Neural cell (in vitro differentiated cells): ENCODE data around the gene ZBTB7C. TPM values are rescaled to one million over a fixed set of nuclear protein-coding genes. Genes with fewer than 3 reads are reported as not detected.

ENCODE experiments used
- H2AFZ ChIP-seq: fragments of 200-600, 300-800 bp; sonication (generic), shearing (Covaris generic); 2 replicates; pipeline ENCODE4 v1.6.0; 2014; ENCODE audit warnings: low read depth, mild to moderate bottlenecking, antibody characterized with exemption, low read length, moderate library complexity
- H3F3A ChIP-seq: fragments of 200-600 bp; shearing (Covaris generic); 2 replicates; pipeline ENCODE4 v1.6.1; 2016; ENCODE audit warnings: mild to moderate bottlenecking, moderate library complexity, mixed read lengths, antibody characterized with exemption, low read length; ENCODE audit not compliant: insufficient read depth, poor library complexity, severe bottlenecking
- H3K27ac ChIP-seq: fragments of 200-600, 300-800 bp; sonication (generic), shearing (Covaris generic); 2 replicates; pipeline ENCODE4 v1.5.1; 2014; ENCODE audit warnings: mild to moderate bottlenecking, low read length, moderate library complexity
- H3K27me3 ChIP-seq: fragments of 300-800, 200-600 bp; sonication (generic), shearing (Covaris generic); 2 replicates; pipeline ENCODE4 v1.6.0; 2014; ENCODE audit warnings: mild to moderate bottlenecking, low read depth, low read length, moderate library complexity; ENCODE audit not compliant: insufficient read depth
- H3K36me3 ChIP-seq: fragments of 300-800, 200-600 bp; sonication (generic), shearing (Covaris generic); 2 replicates; pipeline ENCODE4 v1.5.1; 2014; ENCODE audit warnings: mild to moderate bottlenecking, antibody characterized with exemption, low read length, moderate library complexity; ENCODE audit not compliant: insufficient read depth
- H3K4me2 ChIP-seq: fragments of 300-800, 200-600 bp; sonication (generic), shearing (Covaris generic); 2 replicates; pipeline ENCODE4 v1.6.0; 2014; ENCODE audit warnings: mild to moderate bottlenecking, low read length
- H3K4me3 ChIP-seq: fragments of 300-800, 200-600 bp; sonication (generic), shearing (Covaris generic); 2 replicates; pipeline ENCODE4 v1.5.1; 2014; ENCODE audit warnings: mild to moderate bottlenecking, low read length, moderate library complexity
- H3K79me2 ChIP-seq: fragments of 200-600 bp; shearing (Covaris generic); replicated peaks from 2 replicates; pipeline ENCODE4 v1.6.0; 2014; ENCODE audit warnings: mild to moderate bottlenecking, low read length, moderate library complexity; ENCODE audit not compliant: insufficient read depth
- H3K9ac ChIP-seq: fragments of 300-800, 200-600 bp; sonication (generic), shearing (Covaris generic); 2 replicates; pipeline ENCODE4 v1.6.1; 2016; ENCODE audit warnings: mild to moderate bottlenecking, low read length, mixed read lengths
- H3K9me2 ChIP-seq: fragments of 200-600 bp; shearing (Covaris generic); 2 replicates; pipeline ENCODE4 v1.6.1; 2016; ENCODE audit warnings: mild to moderate bottlenecking, low read length, mixed read lengths; ENCODE audit not compliant: insufficient read depth
- H3K9me3 ChIP-seq: fragments of 200-600, 300-800 bp; sonication (generic), shearing (Covaris generic); 2 replicates; pipeline ENCODE4 v1.6.1; 2016; ENCODE audit warnings: mild to moderate bottlenecking, mixed run types, low read length, moderate library complexity, mixed read lengths
- H4K20me1 ChIP-seq: fragments of 200-600 bp; shearing (Covaris generic); 2 replicates; pipeline ENCODE4 v1.6.1; 2016; ENCODE audit warnings: mild to moderate bottlenecking, mixed run types; ENCODE audit not compliant: insufficient read depth
- CTCF ChIP-seq: fragments of 450-650 bp; IDR thresholded peaks from 2 replicates; pipeline ENCODE4 v1.5.1; 2014; ENCODE audit warnings: antibody characterized with exemption, mild to moderate bottlenecking, moderate library complexity; ENCODE audit not compliant: poor library complexity, severe bottlenecking
- EP300 ChIP-seq: fragments of 450-650 bp; conservative IDR thresholded peaks from 2 replicates; pipeline ENCODE4 v1.6.1; 2014; ENCODE audit warnings: antibody characterized with exemption, mild to moderate bottlenecking, moderate library complexity; ENCODE audit not compliant: poor library complexity, severe bottlenecking
- EZH2 ChIP-seq: fragments of 200-600, 300-800 bp; shearing (Covaris generic), sonication (generic); IDR thresholded peaks from 2 replicates; pipeline ENCODE4 v1.6.1; 2014; ENCODE audit warnings: antibody characterized with exemption, low read length, borderline replicate concordance, mild to moderate bottlenecking; ENCODE audit not compliant: insufficient read depth, poor library complexity, severe bottlenecking
- MXI1 ChIP-seq: fragments of 450-650 bp; conservative IDR thresholded peaks from 2 replicates; pipeline ENCODE4 v1.6.1; 2014; ENCODE audit warnings: antibody characterized with exemption, mild to moderate bottlenecking; ENCODE audit not compliant: poor library complexity, severe bottlenecking
- POLR2AphosphoS5 ChIP-seq: IDR thresholded peaks from 2 replicates; pipeline ENCODE4 v1.6.1; 2012
- RAD21 ChIP-seq: fragments of 450-650 bp; conservative IDR thresholded peaks from 2 replicates; pipeline ENCODE4 v1.6.1; 2014; ENCODE audit warnings: antibody characterized with exemption, mild to moderate bottlenecking, moderate library complexity
- SMC3 ChIP-seq: fragments of 450-650 bp; conservative IDR thresholded peaks from 2 replicates; pipeline ENCODE4 v1.6.1; 2014; ENCODE audit warnings: antibody characterized with exemption, mild to moderate bottlenecking, moderate library complexity; ENCODE audit not compliant: poor library complexity
- TAF1 ChIP-seq: IDR thresholded peaks from 2 replicates; pipeline ENCODE4 v1.6.1; 2012; ENCODE audit warnings: low read depth
- polyA plus RNA-seq: library from polyadenylated mRNA; depleted of rRNA; stranded (reverse); fragments of >200 nt; gene quantifications from 2 replicates; pipeline ENCODE4 v1.2.3, GENCODE V29; 2014
- TF ChIP-seq, protein P1 (sequence below): IDR thresholded peaks from 2 replicates; pipeline ENCODE4 v1.6.1; 2012; ENCODE audit warnings: borderline replicate concordance

The ZBTB7C gene
- polyA plus RNA-seq, 1 donor from 2014 or later: 2.4 TPM

GRCh38 chr18:48038636-48039035 lies 370.5 kb downstream of the ZBTB7C start:
- Histone ChIP-seq H3K4me2 (no peak overlapping the region), H3F3A (no peaks in the 10 kb centered on the region), H4K20me1 (no peaks in the 10 kb centered on the region), H3K27ac (no peak overlapping the region), H3K27me3 (no peaks in the 10 kb centered on the region), H2AFZ (no peak overlapping the region), H3K79me2 (no peaks in the 10 kb centered on the region), H3K9me3 (no peaks in the 10 kb centered on the region), H3K36me3 (no peaks in the 10 kb centered on the region), H3K9ac (no peak overlapping the region), H3K4me3 (no peak overlapping the region), H3K9me2 (no peaks in the 10 kb centered on the region)
- TF ChIP-seq, protein P1, sequence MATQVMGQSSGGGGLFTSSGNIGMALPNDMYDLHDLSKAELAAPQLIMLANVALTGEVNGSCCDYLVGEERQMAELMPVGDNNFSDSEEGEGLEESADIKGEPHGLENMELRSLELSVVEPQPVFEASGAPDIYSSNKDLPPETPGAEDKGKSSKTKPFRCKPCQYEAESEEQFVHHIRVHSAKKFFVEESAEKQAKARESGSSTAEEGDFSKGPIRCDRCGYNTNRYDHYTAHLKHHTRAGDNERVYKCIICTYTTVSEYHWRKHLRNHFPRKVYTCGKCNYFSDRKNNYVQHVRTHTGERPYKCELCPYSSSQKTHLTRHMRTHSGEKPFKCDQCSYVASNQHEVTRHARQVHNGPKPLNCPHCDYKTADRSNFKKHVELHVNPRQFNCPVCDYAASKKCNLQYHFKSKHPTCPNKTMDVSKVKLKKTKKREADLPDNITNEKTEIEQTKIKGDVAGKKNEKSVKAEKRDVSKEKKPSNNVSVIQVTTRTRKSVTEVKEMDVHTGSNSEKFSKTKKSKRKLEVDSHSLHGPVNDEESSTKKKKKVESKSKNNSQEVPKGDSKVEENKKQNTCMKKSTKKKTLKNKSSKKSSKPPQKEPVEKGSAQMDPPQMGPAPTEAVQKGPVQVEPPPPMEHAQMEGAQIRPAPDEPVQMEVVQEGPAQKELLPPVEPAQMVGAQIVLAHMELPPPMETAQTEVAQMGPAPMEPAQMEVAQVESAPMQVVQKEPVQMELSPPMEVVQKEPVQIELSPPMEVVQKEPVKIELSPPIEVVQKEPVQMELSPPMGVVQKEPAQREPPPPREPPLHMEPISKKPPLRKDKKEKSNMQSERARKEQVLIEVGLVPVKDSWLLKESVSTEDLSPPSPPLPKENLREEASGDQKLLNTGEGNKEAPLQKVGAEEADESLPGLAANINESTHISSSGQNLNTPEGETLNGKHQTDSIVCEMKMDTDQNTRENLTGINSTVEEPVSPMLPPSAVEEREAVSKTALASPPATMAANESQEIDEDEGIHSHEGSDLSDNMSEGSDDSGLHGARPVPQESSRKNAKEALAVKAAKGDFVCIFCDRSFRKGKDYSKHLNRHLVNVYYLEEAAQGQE: no peak
- TF ChIP-seq TAF1 (no peak), MXI1 (no peak), SMC3 (no peak), RAD21 (no peak), CTCF (no peak), POLR2AphosphoS5 (no peak), EP300 (no peak), EZH2 (no peak)

GRCh38 chr18:48037481-48038271 lies 371.5 kb downstream of the ZBTB7C start:
- H4K20me1 ChIP-seq: no peaks in the 10 kb centered on the region
- H2AFZ ChIP-seq: no peak overlapping the region
- no peaks in the 10 kb centered on the region for H3K27me3 ChIP-seq
- no peak overlapping the region for H3K4me3 ChIP-seq
- H3F3A ChIP-seq: no peaks in the 10 kb centered on the region
- TF ChIP-seq CTCF (no peak), EP300 (no peak), RAD21 (no peak), TAF1 (no peak), SMC3 (no peak), EZH2 (no peak), MXI1 (no peak), POLR2AphosphoS5 (no peak)
- TF ChIP-seq, protein P1: no peak
- no peaks in the 10 kb centered on the region for H3K79me2 ChIP-seq
- H3K9me3 ChIP-seq: no peaks in the 10 kb centered on the region
- H3K4me2 ChIP-seq: no peak overlapping the region
- no peak overlapping the region for H3K27ac ChIP-seq
- H3K36me3 ChIP-seq: no peaks in the 10 kb centered on the region
- no peaks in the 10 kb centered on the region for H3K9me2 ChIP-seq
- no peak overlapping the region for H3K9ac ChIP-seq
